ENCODE results near the gene THSD7A. TPM values are rescaled to one million over a fixed set of nuclear protein-coding genes. Genes with fewer than 3 reads are reported as not detected.

The THSD7A gene
- total and polyA plus RNA-seq, 7 donors: 0.06 to 1.4 (median 0.21) TPM

DNA sequence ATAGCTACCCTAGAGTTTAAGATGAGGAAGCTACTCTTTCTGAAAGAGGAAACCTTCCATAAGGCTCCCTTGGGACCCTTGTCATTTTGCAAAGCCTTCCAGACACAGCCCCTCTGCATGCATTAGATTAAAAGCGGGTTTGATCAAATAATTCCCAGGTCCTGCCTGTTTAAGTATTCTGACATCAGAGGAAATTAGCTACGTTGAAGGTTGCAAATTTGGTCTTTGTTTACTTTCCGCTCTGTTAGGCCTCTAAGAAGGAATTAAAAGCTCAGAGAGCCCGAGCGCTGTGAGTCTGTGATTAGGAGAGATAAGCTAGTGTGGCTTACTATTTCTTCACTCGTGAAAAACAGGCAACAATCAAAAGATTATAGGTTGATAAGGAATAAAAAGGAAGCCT, 1.4 kb upstream of the THSD7A start:
- DNase-seq (no peak), ATAC-seq (no peak)
- Histone ChIP-seq H3K9me3 (peaks cover 8% of the 10 kb centered on the region), H3K36me3 (ENCODE audit: insufficient read depth in 1 of 2, low read depth in 1 of 2) (no peaks in the 10 kb centered on the region), H3K27me3 (ENCODE audit: insufficient read depth in 3 of 3, low read length in 2 of 3) (peaks cover 0 to 4% (median 0%) of the 10 kb centered on the region in 3 donors), H3K4me1 (no peaks in the 10 kb centered on the region), H3K27ac (no peak overlapping the region), H3K4me3 (no peak overlapping the region)
- whole genome bisulfite sequencing, 3 donors: 57 to 68% (median 63%) methylated on average over 6 of the region's 6 CpGs
- intact Hi-C loops (cut with DNase I): loop anchor here in 1 of 2 donors (10.0 kb wide), 1 partner anchor 409 kb away; no protein-coding TSS in a partner anchor
- no peak for TF ChIP-seq CTCF (IDR thresholded peaks at IDR 0.05)

DNA sequence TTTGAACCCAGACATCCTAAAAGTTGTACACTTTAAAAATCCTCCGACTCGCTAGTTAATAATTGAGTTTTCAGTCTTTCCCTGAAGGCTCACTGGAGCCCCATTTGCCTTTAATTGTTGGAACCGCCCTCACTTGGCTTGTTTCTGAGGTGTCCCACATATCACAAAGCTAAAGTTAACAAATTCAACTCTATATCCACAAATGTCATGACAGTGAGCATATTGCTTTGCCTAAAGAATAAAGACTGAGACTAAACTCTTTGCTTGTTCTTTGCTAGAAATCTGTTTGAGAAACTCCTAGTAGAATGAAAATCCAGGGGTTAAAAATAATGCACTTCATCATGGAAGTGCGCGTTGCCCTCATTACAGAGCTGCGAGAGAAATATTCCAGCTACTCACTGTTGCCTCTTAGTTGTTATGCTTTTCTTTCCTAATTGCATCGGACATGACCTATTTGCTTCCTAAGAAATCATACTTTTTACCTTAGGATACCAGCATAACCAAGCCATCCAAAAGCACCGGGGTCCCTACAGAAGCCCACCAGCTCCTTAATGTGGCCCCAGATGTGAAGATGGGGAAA, 752 bp downstream of the THSD7A start:
- TF ChIP-seq CTCF (IDR thresholded peaks at IDR 0.05): no peak
- peaks cover 0 to 4% (median 0%) of the 10 kb centered on the region in 3 donors for H3K27me3 ChIP-seq (ENCODE audit: insufficient read depth in 3 of 3, low read length in 2 of 3)
- H3K4me1 ChIP-seq: no peaks in the 10 kb centered on the region
- peaks cover under 1% of the 10 kb centered on the region for H3K9me3 ChIP-seq
- H3K4me3 ChIP-seq: peak overlapping the region; percentile 64
- no peak overlapping the region for H3K27ac ChIP-seq
- no peaks in the 10 kb centered on the region for H3K36me3 ChIP-seq (ENCODE audit: insufficient read depth in 1 of 2, low read depth in 1 of 2)
- intact Hi-C loops (cut with DNase I): loop anchor here in 1 of 2 donors (10.0 kb wide), 1 partner anchor 406 kb away; no protein-coding TSS in a partner anchor
- DNase-seq: no peak
- peak in 1 of 4 donors; percentile 8 for ATAC-seq
- 2% methylated on average over 8 of the region's 8 CpGs for WGBS, 3 donors

- Histone ChIP-seq H3K36me3 (ENCODE audit: insufficient read depth in 1 of 2, low read depth in 1 of 2) (no peaks in the 10 kb centered on the region), H3K27ac (no peak overlapping the region), H3K4me1 (no peaks in the 10 kb centered on the region), H3K9me3 (no peaks in the 10 kb centered on the region), H3K27me3 (ENCODE audit: insufficient read depth in 3 of 3, low read length in 2 of 3) (peaks cover 0 to 4% (median 0%) of the 10 kb centered on the region in 3 donors), H3K4me3 (peak overlapping the region; percentile 64)
- TF ChIP-seq CTCF (IDR thresholded peaks at IDR 0.05): no peak
- intact Hi-C loops (cut with DNase I): loop anchor here in 1 of 2 donors (10.0 kb wide), 1 partner anchor 406 kb away; no protein-coding TSS in a partner anchor
- no peak for ATAC-seq
- 1% methylated on average over 7 of the region's 7 CpGs for WGBS, 3 donors
- DNase-seq: no peak
Observed at GRCh38 chr7:11830582-11831155, 1.3 kb downstream of the THSD7A start.

- Histone ChIP-seq H3K4me1 (no peaks in the 10 kb centered on the region), H3K27me3 (ENCODE audit: insufficient read depth in 3 of 3, low read length in 2 of 3) (peaks cover 0 to 4% (median 0%) of the 10 kb centered on the region in 3 donors), H3K9me3 (no peaks in the 10 kb centered on the region), H3K27ac (no peak overlapping the region), H3K4me3 (no peak overlapping the region), H3K36me3 (ENCODE audit: insufficient read depth in 1 of 2, low read depth in 1 of 2) (no peaks in the 10 kb centered on the region)
- no peak for DNase-seq
- intact Hi-C loops (cut with DNase I): loop anchor here in 1 of 2 donors (10.0 kb wide), 1 partner anchor 405 kb away; no protein-coding TSS in a partner anchor
- TF ChIP-seq CTCF (IDR thresholded peaks at IDR 0.05): no peak
- no peak for ATAC-seq
Observed at GRCh38 chr7:11829954-11830353, 2.0 kb downstream of the THSD7A start.

All from psoas muscle (tissue), 8 donors.